H7 (cell line): ENCODE data around the gene CCDC88B. TPM values are rescaled to one million over a fixed set of nuclear protein-coding genes. Genes with fewer than 3 reads are reported as not detected.
"Not testable (repeated sequence)": the region's sequence is repeated elsewhere in the genome, so short reads cannot be mapped to it uniquely, and the experiment has no call there.

Experiments
- DNase-seq: peaks from one replicate; pipeline ENCODE4 v3.0.0; 2012
- H3K27me3 ChIP-seq: 2 replicates; pipeline ENCODE4 v1.6.0; 2011; ENCODE audit warnings: mild to moderate bottlenecking, low read length; ENCODE audit not compliant: control insufficient read depth, insufficient read depth
- H3K36me3 ChIP-seq: replicated peaks from 2 replicates; pipeline ENCODE4 v1.5.1; 2011; ENCODE audit warnings: low read length; ENCODE audit not compliant: control insufficient read depth, insufficient read depth
- H3K4me3 ChIP-seq: 2 replicates; pipeline ENCODE4 v1.5.1; 2011; ENCODE audit warnings: low read depth, mild to moderate bottlenecking, control low read depth, low read length, moderate library complexity; ENCODE audit not compliant: insufficient read depth
- total RNA-seq: library from RNA; depleted of rRNA; stranded (reverse); fragments of >200 nt; shearing (Covaris generic); gene quantifications from 2 replicates; pipeline ENCODE4 v1.2.3, GENCODE V29; 2014

CCDC88B gene
- total RNA-seq, 1 experiment from 2014 or later, result 7.7 TPM

GRCh38 chr11:64313491-64314145 is 26.4 kb upstream of the CCDC88B start:
- H3K4me3 ChIP-seq, result no peak overlapping the region
- H3K36me3 ChIP-seq, result peaks cover 7% of the 10 kb centered on the region
- DNase-seq, result peak; percentile 61
- H3K27me3 ChIP-seq, result no peaks in the 10 kb centered on the region

GRCh38 chr11:64314146-64314804 is 25.7 kb upstream of the CCDC88B start:
- no peaks in the 10 kb centered on the region for H3K27me3 ChIP-seq
- peaks cover 7% of the 10 kb centered on the region for H3K36me3 ChIP-seq
- H3K4me3 ChIP-seq, result no peak overlapping the region
- peak; percentile 62 for DNase-seq

GRCh38 chr11:64314805-64315561 is 25.0 kb upstream of the CCDC88B start:
- Histone ChIP-seq H3K4me3 (no peak overlapping the region), H3K36me3 (peaks cover 7% of the 10 kb centered on the region), H3K27me3 (no peaks in the 10 kb centered on the region)
- peak; percentile 66 for DNase-seq

GRCh38 chr11:64315667-64316526 is 24.1 kb upstream of the CCDC88B start:
- not testable (repeated sequence) for H3K27me3 ChIP-seq, H3K4me3 ChIP-seq, DNase-seq
- peaks cover 16% of the 10 kb centered on the region for H3K36me3 ChIP-seq

- peaks cover 21% of the 10 kb centered on the region for H3K36me3 ChIP-seq
- DNase-seq, result peak; percentile 83
- H3K4me3 ChIP-seq, result peak overlapping the region; percentile 99
- H3K27me3 ChIP-seq, result no peaks in the 10 kb centered on the region
Measured at GRCh38 chr11:64316672-64317324, 23.2 kb upstream of the CCDC88B start.

GRCh38 chr11:64317325-64317960 is 22.6 kb upstream of the CCDC88B start, which contains the start of gene TRMT112:
Gene TRMT112 (minus strand): TSS chr11:64317559. CDS start chr11:64317526, 33 bp downstream.
- DNase-seq, result peak; percentile 93

GRCh38 chr11:64317961-64318765 is 21.8 kb upstream of the CCDC88B start, which contains the start of gene PRDX5:
Gene PRDX5 (plus strand): TSS chr11:64318121. CDS start chr11:64318216, 95 bp downstream.
- peak; percentile 98 for DNase-seq
- Histone ChIP-seq H3K27me3 (no peaks in the 10 kb centered on the region), H3K4me3 (peak within 1 kb of the TSS; percentile 99), H3K36me3 (peaks cover 21% of the 10 kb centered on the region)

More at GRCh38 chr11:64317325-64317960, 22.6 kb upstream of the CCDC88B start, which contains the start of gene TRMT112:
- Histone ChIP-seq H3K27me3 (no peaks in the 10 kb centered on the region), H3K4me3 (peak within 1 kb of the TSS; percentile 99), H3K36me3 (peaks cover 21% of the 10 kb centered on the region)

- peak overlapping the region; percentile 99 for H3K4me3 ChIP-seq
- no peaks in the 10 kb centered on the region for H3K27me3 ChIP-seq
- peak; percentile 76 for DNase-seq
- peaks cover 21% of the 10 kb centered on the region for H3K36me3 ChIP-seq
Measured at GRCh38 chr11:64318766-64319761, 20.9 kb upstream of the CCDC88B start.

- Histone ChIP-seq H3K27me3 (no peaks in the 10 kb centered on the region), H3K4me3 (no peak overlapping the region), H3K36me3 (peaks cover 14% of the 10 kb centered on the region)
- DNase-seq, result no peak
Measured at GRCh38 chr11:64320556-64320955, 19.4 kb upstream of the CCDC88B start.

GRCh38 chr11:64321026-64321425 is 19.0 kb upstream of the CCDC88B start:
- H3K4me3 ChIP-seq, result no peak overlapping the region

GRCh38 chr11:64321533-64321932 is 18.5 kb upstream of the CCDC88B start:
- Histone ChIP-seq H3K36me3 (peaks cover 14% of the 10 kb centered on the region), H3K27me3 (no peaks in the 10 kb centered on the region), H3K4me3 (no peak overlapping the region)
- no peak for DNase-seq

More at GRCh38 chr11:64321026-64321425, 19.0 kb upstream of the CCDC88B start:
- no peak for DNase-seq
- Histone ChIP-seq H3K36me3 (peaks cover 14% of the 10 kb centered on the region), H3K27me3 (no peaks in the 10 kb centered on the region)

- Histone ChIP-seq H3K27me3 (no peaks in the 10 kb centered on the region), H3K4me3 (no peak overlapping the region), H3K36me3 (peaks cover 14% of the 10 kb centered on the region)
- peak; percentile 62 for DNase-seq
Measured at GRCh38 chr11:64322925-64323260, 17.1 kb upstream of the CCDC88B start.
